SK-N-SH treated with all-trans-retinoic acid at 6 μM for 48 hours (cell line): ENCODE measurements around the gene PCMTD2.
"Not testable (repeated sequence)": the region's sequence is repeated elsewhere in the genome, so short reads cannot be mapped to it uniquely, and the experiment has no call there.

Source experiments
- OSR1 ChIP-seq: fragments of 250-450 bp; sonication (Bioruptor Pico); IDR thresholded peaks from 2 replicates; pipeline ENCODE4 v1.8.0; 2022; ENCODE audit warnings: moderate library complexity, mild to moderate bottlenecking, inconsistent platforms
- PPARA ChIP-seq: fragments of 250-450 bp; sonication (Bioruptor Pico); IDR thresholded peaks from 2 replicates; pipeline ENCODE4 v1.5.0; 2020; ENCODE audit warnings: mild to moderate bottlenecking, borderline replicate concordance
- ZNF565 ChIP-seq: fragments of 450-650 bp; formaldehyde crosslinking; conservative IDR thresholded peaks from 2 replicates; pipeline ENCODE4 v1.5.0; 2020; ENCODE audit warnings: low read depth, mild to moderate bottlenecking, moderate library complexity
- ZNF70 ChIP-seq: fragments of 450-650 bp; formaldehyde crosslinking; IDR thresholded peaks from 2 replicates; pipeline ENCODE4 v1.5.0; 2020; ENCODE audit warnings: mild to moderate bottlenecking, moderate library complexity
- TF ChIP-seq, protein P1 (sequence below): fragments of 250-450 bp; sonication (Bioruptor Pico); IDR thresholded peaks from 2 replicates; pipeline ENCODE4 v1.5.1; 2021; ENCODE audit warnings: mild to moderate bottlenecking, moderate library complexity

DNA sequence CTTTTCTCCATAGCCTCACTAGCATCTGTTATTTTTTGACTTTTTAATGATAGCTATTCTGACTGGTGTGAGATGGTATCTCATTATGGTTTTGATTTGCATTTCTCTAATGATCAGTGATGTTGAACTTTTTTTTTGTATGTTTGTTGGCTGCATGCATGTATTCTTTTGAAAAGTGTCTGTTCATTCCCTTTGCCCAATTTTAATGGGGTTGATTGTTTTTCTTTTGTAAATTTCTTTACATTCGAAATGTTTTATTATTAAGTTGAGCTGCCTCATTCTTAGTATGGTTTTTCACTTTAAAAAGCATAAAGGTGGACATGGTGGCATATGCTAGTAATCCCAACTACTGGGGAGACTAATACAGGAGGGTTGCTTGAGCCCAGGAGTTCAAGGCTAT lies 58.2 kb downstream of the PCMTD2 start:
- TF ChIP-seq OSR1; ZNF70 (CRISPR knock-in tag); ZNF565 (CRISPR knock-in tag); PPARA: not testable (repeated sequence)
- TF ChIP-seq, protein P1, sequence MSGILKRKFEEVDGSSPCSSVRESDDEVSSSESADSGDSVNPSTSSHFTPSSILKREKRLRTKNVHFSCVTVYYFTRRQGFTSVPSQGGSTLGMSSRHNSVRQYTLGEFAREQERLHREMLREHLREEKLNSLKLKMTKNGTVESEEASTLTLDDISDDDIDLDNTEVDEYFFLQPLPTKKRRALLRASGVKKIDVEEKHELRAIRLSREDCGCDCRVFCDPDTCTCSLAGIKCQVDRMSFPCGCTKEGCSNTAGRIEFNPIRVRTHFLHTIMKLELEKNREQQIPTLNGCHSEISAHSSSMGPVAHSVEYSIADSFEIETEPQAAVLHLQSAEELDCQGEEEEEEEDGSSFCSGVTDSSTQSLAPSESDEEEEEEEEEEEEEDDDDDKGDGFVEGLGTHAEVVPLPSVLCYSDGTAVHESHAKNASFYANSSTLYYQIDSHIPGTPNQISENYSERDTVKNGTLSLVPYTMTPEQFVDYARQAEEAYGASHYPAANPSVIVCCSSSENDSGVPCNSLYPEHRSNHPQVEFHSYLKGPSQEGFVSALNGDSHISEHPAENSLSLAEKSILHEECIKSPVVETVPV (CRISPR knock-in tag) = not testable (repeated sequence)
